OCI-LY7 (cell line): Measurements from ENCODE around the gene TNRC6C.
"Not testable (repeated sequence)": the region's sequence is repeated elsewhere in the genome, so short reads cannot be mapped to it uniquely, and the experiment has no call there.

Experiments used
- CTCF ChIP-seq: fragments of 200-600 bp; sonication (generic); conservative IDR thresholded peaks from 2 replicates; pipeline ENCODE4 v1.5.1; 2014; ENCODE audit warnings: mild to moderate bottlenecking, antibody characterized with exemption, low read length, moderate library complexity, mixed read lengths
- EZH2phosphoT487 ChIP-seq: fragments of 200-600 bp; sonication (generic); IDR thresholded peaks from 2 replicates; pipeline ENCODE4 v1.6.1; 2018; ENCODE audit warnings: low read depth, borderline replicate concordance, mild to moderate bottlenecking, mixed run types, antibody characterized with exemption, low read length, moderate library complexity, mixed read lengths

GRCh38 chr17:77972271-77972670, 13.8 kb downstream of the TNRC6C start:
- TF ChIP-seq CTCF, result peak; percentile 38; the same call in 1 of the 2 replicates
- TF ChIP-seq EZH2phosphoT487, result not testable (repeated sequence)
